Hepatocyte (in vitro differentiated cells): ENCODE results near the gene LBHD2. TPM values are rescaled to one million over a fixed set of nuclear protein-coding genes. Genes with fewer than 3 reads are reported as not detected.

Experiments
- DNase-seq: peaks from one replicate; pipeline ENCODE4 v3.0.0-alpha.2; 2016; ENCODE audit warnings: low spot score
- H2AFZ ChIP-seq: fragments of 200-600 bp; sonication (generic); 2 replicates; pipeline ENCODE4 v1.6.0; 2016; ENCODE audit warnings: antibody characterized with exemption, mild to moderate bottlenecking
- H3K27ac ChIP-seq: fragments of 200-600 bp; sonication (generic); 2 replicates; pipeline ENCODE4 v1.5.1; 2016; ENCODE audit warnings: mild to moderate bottlenecking
- H3K27me3 ChIP-seq: fragments of 200-600 bp; sonication (generic); 2 replicates; pipeline ENCODE4 v1.6.1; 2016
- H3K36me3 ChIP-seq: fragments of 200-600 bp; sonication (generic); replicated peaks from 2 replicates; pipeline ENCODE4 v1.5.1; 2016; ENCODE audit warnings: low read depth; ENCODE audit not compliant: insufficient read depth
- H3K4me1 ChIP-seq: fragments of 200-600 bp; sonication (generic); 2 replicates; pipeline ENCODE4 v1.5.1; 2016; ENCODE audit warnings: mild to moderate bottlenecking, moderate library complexity; ENCODE audit not compliant: insufficient read depth
- H3K4me2 ChIP-seq: fragments of 200-600 bp; sonication (generic); 2 replicates; pipeline ENCODE4 v1.6.0; 2016
- H3K4me3 ChIP-seq: fragments of 200-600 bp; sonication (generic); 2 replicates; pipeline ENCODE4 v1.5.1; 2016; ENCODE audit warnings: mild to moderate bottlenecking
- H3K79me2 ChIP-seq: fragments of 200-600 bp; sonication (generic); 2 replicates; pipeline ENCODE4 v1.6.0; 2017; ENCODE audit warnings: mild to moderate bottlenecking
- H3K9me2 ChIP-seq: fragments of 200-600 bp; sonication (generic); replicated peaks from 2 replicates; pipeline ENCODE4 v1.6.0; 2017; ENCODE audit warnings: mild to moderate bottlenecking; ENCODE audit not compliant: insufficient read depth
- H3K9me3 ChIP-seq: fragments of 200-600 bp; sonication (generic); 2 replicates; pipeline ENCODE4 v1.5.1; 2016; ENCODE audit warnings: low read depth, mild to moderate bottlenecking
- H4K20me1 ChIP-seq: fragments of 200-600 bp; sonication (generic); 2 replicates; pipeline ENCODE4 v1.6.0; 2016; ENCODE audit warnings: mild to moderate bottlenecking; ENCODE audit not compliant: insufficient read depth, poor library complexity, severe bottlenecking
- EZH2 ChIP-seq: fragments of 200-600 bp; sonication (generic); IDR thresholded peaks from 2 replicates; pipeline ENCODE4 v1.6.1; 2016; ENCODE audit warnings: antibody characterized with exemption, mild to moderate bottlenecking, borderline replicate concordance
- EZH2phosphoT487 ChIP-seq: fragments of 200-600 bp; sonication (generic); IDR thresholded peaks from one replicate; pipeline ENCODE4 v1.6.1; 2018; ENCODE audit warnings: antibody characterized with exemption, mild to moderate bottlenecking, low read depth, moderate library complexity; ENCODE audit not compliant: unreplicated experiment, severe bottlenecking
- WGBS: methylation state at CpG from one replicate; pipeline ENCODE4 v1.1.6; 2016; ENCODE audit warnings: low lambda C conversion rate; ENCODE audit errors: missing lambda C conversion rate; 5-methylcytosine and 5-hydroxymethylcytosine counted together
- polyA plus RNA-seq: library from polyadenylated mRNA; unstranded; fragments of >200 nt; fragmentation: Nextera tagmentation; extraction: Ambion mirVana; gene quantifications from 2 replicates; pipeline ENCODE4 v1.2.1, GENCODE V29; 2016
- total RNA-seq: library from RNA; depleted of rRNA; stranded (reverse); fragments of >200 nt; gene quantifications from 2 replicates; pipeline ENCODE4 v1.2.3, GENCODE V29; 2014
- TF ChIP-seq, protein P1 (sequence below): fragments of 200-600 bp; sonication (generic); IDR thresholded peaks from 2 replicates; pipeline ENCODE4 v1.5.1; 2016; ENCODE audit warnings: antibody characterized with exemption, mild to moderate bottlenecking; ENCODE audit not compliant: poor library complexity

LBHD2 gene
- total and polyA plus RNA-seq, 2 experiments from 2014 or later = 0.21 TPM; not detected in 1

DNA sequence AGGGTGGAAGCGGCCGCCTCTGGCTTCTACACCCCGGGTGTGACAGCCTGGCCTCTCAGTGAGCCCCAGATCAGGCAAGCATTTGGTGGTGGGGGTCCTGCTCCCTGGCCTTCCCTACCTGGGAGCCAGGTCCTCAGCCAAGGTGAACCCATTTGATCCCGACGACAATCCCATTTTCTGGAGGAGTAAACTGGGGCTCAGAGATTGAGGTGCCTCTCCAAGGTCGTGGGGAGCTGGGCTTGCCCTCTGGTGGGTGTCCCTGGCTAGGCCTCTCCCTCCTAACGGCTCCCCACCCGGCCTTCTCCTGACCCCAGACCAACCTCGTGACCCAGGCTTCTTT is 7.8 kb downstream of the LBHD2 start:
- Histone ChIP-seq H3K4me2 (peak overlapping the region; percentile 93), H3K36me3 (no peaks in the 10 kb centered on the region), H2AFZ (peak overlapping the region; percentile 43), H3K9me3 (no peaks in the 10 kb centered on the region), H3K27ac (no peak overlapping the region), H3K4me1 (peaks cover 14% of the 10 kb centered on the region), H3K79me2 (no peaks in the 10 kb centered on the region), H3K4me3 (no peak overlapping the region), H4K20me1 (no peaks in the 10 kb centered on the region), H3K27me3 (no peaks in the 10 kb centered on the region), H3K9me2 (no peaks in the 10 kb centered on the region)
- DNase-seq = no peak
- 53% methylated on average over 9 of the region's 9 CpGs for WGBS
- TF ChIP-seq EZH2phosphoT487 (no peak), EZH2 (no peak)
- TF ChIP-seq, protein P1, sequence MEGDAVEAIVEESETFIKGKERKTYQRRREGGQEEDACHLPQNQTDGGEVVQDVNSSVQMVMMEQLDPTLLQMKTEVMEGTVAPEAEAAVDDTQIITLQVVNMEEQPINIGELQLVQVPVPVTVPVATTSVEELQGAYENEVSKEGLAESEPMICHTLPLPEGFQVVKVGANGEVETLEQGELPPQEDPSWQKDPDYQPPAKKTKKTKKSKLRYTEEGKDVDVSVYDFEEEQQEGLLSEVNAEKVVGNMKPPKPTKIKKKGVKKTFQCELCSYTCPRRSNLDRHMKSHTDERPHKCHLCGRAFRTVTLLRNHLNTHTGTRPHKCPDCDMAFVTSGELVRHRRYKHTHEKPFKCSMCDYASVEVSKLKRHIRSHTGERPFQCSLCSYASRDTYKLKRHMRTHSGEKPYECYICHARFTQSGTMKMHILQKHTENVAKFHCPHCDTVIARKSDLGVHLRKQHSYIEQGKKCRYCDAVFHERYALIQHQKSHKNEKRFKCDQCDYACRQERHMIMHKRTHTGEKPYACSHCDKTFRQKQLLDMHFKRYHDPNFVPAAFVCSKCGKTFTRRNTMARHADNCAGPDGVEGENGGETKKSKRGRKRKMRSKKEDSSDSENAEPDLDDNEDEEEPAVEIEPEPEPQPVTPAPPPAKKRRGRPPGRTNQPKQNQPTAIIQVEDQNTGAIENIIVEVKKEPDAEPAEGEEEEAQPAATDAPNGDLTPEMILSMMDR = no peak

DNA sequence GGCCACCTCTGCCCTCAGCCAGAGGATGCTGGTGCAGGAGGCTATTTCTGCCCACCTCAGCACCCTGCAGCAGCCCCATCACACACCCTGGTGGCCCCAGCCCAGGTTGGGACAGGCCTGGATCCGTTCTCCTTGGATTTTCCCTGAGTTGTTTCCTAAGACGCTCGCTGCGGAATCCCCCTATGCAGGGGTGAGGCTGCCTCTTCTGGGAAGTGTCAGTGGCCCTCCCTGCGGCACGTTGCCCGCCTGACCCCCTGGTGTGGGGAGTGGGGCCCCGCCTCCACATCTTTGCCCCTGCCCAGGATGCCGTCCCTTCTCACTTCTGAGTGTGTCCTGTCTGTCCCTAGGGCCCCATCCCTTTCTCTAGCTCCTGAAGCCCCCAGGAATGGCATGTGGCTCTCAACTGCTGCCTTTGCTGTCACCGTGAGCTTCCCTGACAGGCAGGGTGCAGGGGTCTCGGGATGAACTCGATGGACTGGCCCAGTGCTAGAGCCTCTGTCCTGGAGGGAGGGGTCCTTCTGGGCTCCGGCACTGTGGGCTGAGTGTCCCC is 9.9 kb downstream of the LBHD2 start:
- Histone ChIP-seq H3K36me3 (no peaks in the 10 kb centered on the region), H3K4me2 (peak overlapping the region; percentile 68), H2AFZ (no peak overlapping the region), H3K79me2 (no peaks in the 10 kb centered on the region), H3K9me3 (no peaks in the 10 kb centered on the region), H3K27ac (peak overlapping the region; percentile 88), H3K4me1 (peaks cover 22% of the 10 kb centered on the region), H3K27me3 (no peaks in the 10 kb centered on the region), H3K9me2 (no peaks in the 10 kb centered on the region), H4K20me1 (no peaks in the 10 kb centered on the region), H3K4me3 (no peak overlapping the region)
- WGBS = 73% methylated on average over 12 of the region's 13 CpGs
- no peak for DNase-seq
- TF ChIP-seq, protein P1 = no peak
- TF ChIP-seq EZH2 (no peak), EZH2phosphoT487 (no peak)

DNA sequence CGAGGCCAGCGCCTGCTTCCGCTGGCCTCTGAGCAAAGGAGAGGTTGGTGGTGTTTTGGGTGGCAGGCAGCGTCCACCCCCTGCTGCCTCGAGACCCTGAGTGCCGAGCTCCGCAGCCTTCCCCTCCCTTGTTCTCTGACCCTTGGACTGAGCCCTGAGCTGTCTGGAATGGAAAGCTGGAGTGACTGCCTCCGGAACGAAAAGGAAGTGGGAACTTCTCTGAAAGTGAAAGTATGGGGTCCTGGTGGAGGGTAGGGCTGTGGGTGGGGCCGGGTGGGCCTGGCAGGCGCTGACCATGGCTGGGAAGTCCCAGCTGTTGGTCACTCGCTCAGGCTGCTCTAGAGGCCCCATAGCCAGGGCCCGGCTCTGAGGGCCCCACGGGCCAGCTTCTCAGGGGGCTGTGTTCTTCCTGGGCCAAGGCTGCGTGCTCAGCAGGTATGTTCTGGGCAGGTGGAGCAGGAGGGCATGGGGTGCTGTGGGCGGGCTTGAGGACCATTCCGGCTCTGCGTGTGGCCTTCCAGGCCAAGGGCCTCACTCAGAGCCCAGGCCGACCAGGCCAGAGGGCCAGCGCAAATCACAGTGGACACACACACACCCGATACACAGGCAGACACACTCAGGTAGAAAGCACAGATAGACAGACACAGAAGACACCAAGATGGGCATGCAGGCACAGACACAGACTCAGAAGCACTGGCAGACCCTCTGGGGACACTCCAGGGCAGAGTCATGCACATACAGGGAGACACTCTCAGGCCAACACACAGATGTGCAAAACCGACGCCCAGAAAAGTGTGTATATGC is 10.6 kb downstream of the LBHD2 start, which contains the start of gene EXOC3L4:
EXOC3L4 (plus strand) TSS at position 320 of the 804 bp plus-strand sequence. CDS start 5,495 bp downstream, outside the sequence.
- no peaks in the 10 kb centered on the region for H3K27me3 ChIP-seq
- TF ChIP-seq EZH2phosphoT487 (no peak), EZH2 (no peak)
- TF ChIP-seq, protein P1 = no peak
- H3K79me2 ChIP-seq = no peaks in the 10 kb centered on the region
- no peak within 1 kb of the TSS for H3K4me3 ChIP-seq
- H4K20me1 ChIP-seq = no peaks in the 10 kb centered on the region
- peak within 1 kb of the TSS; percentile 68 for H3K4me2 ChIP-seq
- DNase-seq = peak; percentile 73
- no peaks in the 10 kb centered on the region for H3K9me3 ChIP-seq
- no peak within 1 kb of the TSS for H2AFZ ChIP-seq
- no peaks in the 10 kb centered on the region for H3K9me2 ChIP-seq
- H3K4me1 ChIP-seq = peaks cover 29% of the 10 kb centered on the region
- peak within 1 kb of the TSS; percentile 88 for H3K27ac ChIP-seq
- 75% methylated on average over 22 of the region's 23 CpGs for WGBS
- H3K36me3 ChIP-seq = no peaks in the 10 kb centered on the region
